SK-N-SH treated with all-trans-retinoic acid at 6 μM for 48 hours (cell line): ENCODE measurements around the gene FAM131C.

Experiments
- ATAC-seq: fragments of 200-7000 bp; cut with Tn5 transposase; 3 replicates; pipeline ENCODE4 v1.9.1; 2020; ENCODE audit warnings: mild to moderate bottlenecking, moderate library complexity
- ARNTL ChIP-seq: fragments of 450-650 bp; formaldehyde crosslinking; IDR thresholded peaks from 2 replicates; pipeline ENCODE4 v1.5.0; 2020; ENCODE audit warnings: low read depth, mild to moderate bottlenecking, moderate library complexity, borderline replicate concordance
- BACH2 ChIP-seq: fragments of 250-450 bp; sonication (Bioruptor Pico); IDR thresholded peaks from 2 replicates; pipeline ENCODE4 v1.9.0; 2021; ENCODE audit warnings: mild to moderate bottlenecking, borderline replicate concordance
- CSDC2 ChIP-seq: fragments of 250-450 bp; sonication (Bioruptor Pico); IDR thresholded peaks from 2 replicates; pipeline ENCODE4 v1.5.0; 2020; ENCODE audit warnings: mild to moderate bottlenecking, moderate library complexity
- GLIS3 ChIP-seq: fragments of 250-450 bp; sonication (Bioruptor Pico); IDR thresholded peaks from 2 replicates; pipeline ENCODE4 v1.5.0; 2020; ENCODE audit warnings: mild to moderate bottlenecking, moderate library complexity
- ISL1 ChIP-seq: fragments of 250-450 bp; sonication (Bioruptor Pico); IDR thresholded peaks from 2 replicates; pipeline ENCODE4 v2.1.2; 2022; ENCODE audit warnings: mild to moderate bottlenecking, moderate library complexity
- OSR1 ChIP-seq: fragments of 250-450 bp; sonication (Bioruptor Pico); IDR thresholded peaks from 2 replicates; pipeline ENCODE4 v1.8.0; 2022; ENCODE audit warnings: moderate library complexity, mild to moderate bottlenecking, inconsistent platforms
- PATZ1 ChIP-seq: fragments of 250-450 bp; sonication (Bioruptor Pico); IDR thresholded peaks from 2 replicates; pipeline ENCODE4 v1.8.0; 2020; ENCODE audit warnings: mild to moderate bottlenecking, moderate library complexity, borderline replicate concordance
- POU6F1 ChIP-seq: fragments of 250-450 bp; sonication (Bioruptor Pico); IDR thresholded peaks from 2 replicates; pipeline ENCODE4 v1.8.0; 2021; ENCODE audit warnings: low read depth, mild to moderate bottlenecking, moderate library complexity, borderline replicate concordance
- PPARA ChIP-seq: fragments of 250-450 bp; sonication (Bioruptor Pico); IDR thresholded peaks from 2 replicates; pipeline ENCODE4 v1.5.0; 2020; ENCODE audit warnings: mild to moderate bottlenecking, borderline replicate concordance
- RARB ChIP-seq: fragments of 250-450 bp; sonication (Bioruptor Pico); IDR thresholded peaks from 2 replicates; pipeline ENCODE4 v1.8.0; 2021; ENCODE audit warnings: mild to moderate bottlenecking, moderate library complexity
- SNAI2 ChIP-seq: fragments of 250-450 bp; sonication (Bioruptor Pico); IDR thresholded peaks from 2 replicates; pipeline ENCODE4 v1.5.0; 2020; ENCODE audit warnings: mild to moderate bottlenecking, moderate library complexity
- TCF4 ChIP-seq: fragments of 250-450 bp; sonication (Bioruptor Pico); IDR thresholded peaks from 2 replicates; pipeline ENCODE4 v1.8.0; 2021; ENCODE audit warnings: mild to moderate bottlenecking, moderate library complexity, borderline replicate concordance
- TOX ChIP-seq: fragments of 250-450 bp; sonication (Bioruptor Pico); IDR thresholded peaks from 2 replicates; pipeline ENCODE4 v1.8.0; 2021; ENCODE audit warnings: mild to moderate bottlenecking, moderate library complexity, borderline replicate concordance
- ZC3H10 ChIP-seq: fragments of 250-450 bp; sonication (Bioruptor Pico); IDR thresholded peaks from 2 replicates; pipeline ENCODE4 v1.5.1; 2021; ENCODE audit warnings: mild to moderate bottlenecking, moderate library complexity
- ZFP3 ChIP-seq: fragments of 250-450 bp; sonication (Bioruptor Pico); IDR thresholded peaks from 2 replicates; pipeline ENCODE4 v1.5.0; 2020; ENCODE audit warnings: mild to moderate bottlenecking, moderate library complexity
- ZFP30 ChIP-seq: fragments of 450-650 bp; formaldehyde crosslinking; IDR thresholded peaks from 2 replicates; pipeline ENCODE4 v1.5.0; 2022; ENCODE audit warnings: mild to moderate bottlenecking, moderate library complexity
- ZNF565 ChIP-seq: fragments of 450-650 bp; formaldehyde crosslinking; conservative IDR thresholded peaks from 2 replicates; pipeline ENCODE4 v1.5.0; 2020; ENCODE audit warnings: low read depth, mild to moderate bottlenecking, moderate library complexity
- ZNF70 ChIP-seq: fragments of 450-650 bp; formaldehyde crosslinking; IDR thresholded peaks from 2 replicates; pipeline ENCODE4 v1.5.0; 2020; ENCODE audit warnings: mild to moderate bottlenecking, moderate library complexity
- TF ChIP-seq, protein P1 (sequence below): fragments of 250-450 bp; sonication (Bioruptor Pico); IDR thresholded peaks from 2 replicates; pipeline ENCODE4 v1.5.1; 2021; ENCODE audit warnings: mild to moderate bottlenecking, moderate library complexity
- TF ChIP-seq, protein P2 (sequence below): fragments of 250-450 bp; sonication (Bioruptor Pico); IDR thresholded peaks from 2 replicates; pipeline ENCODE4 v1.5.1; 2020; ENCODE audit warnings: low read depth, mild to moderate bottlenecking, moderate library complexity

The FAM131C gene

GRCh38 chr1:16116002-16116401 lies 42.6 kb upstream of the FAM131C start:
- ATAC-seq, result no peak
- TF ChIP-seq TOX (CRISPR knock-in tag) (no peak), ZNF70 (CRISPR knock-in tag) (no peak), GLIS3 (CRISPR knock-in tag) (no peak), ISL1 (CRISPR knock-in tag) (no peak), ZFP30 (CRISPR knock-in tag) (no peak), PPARA (no peak), PATZ1 (CRISPR knock-in tag) (no peak), BACH2 (CRISPR knock-in tag) (no peak), ZC3H10 (CRISPR knock-in tag) (no peak)
- TF ChIP-seq, protein P1, sequence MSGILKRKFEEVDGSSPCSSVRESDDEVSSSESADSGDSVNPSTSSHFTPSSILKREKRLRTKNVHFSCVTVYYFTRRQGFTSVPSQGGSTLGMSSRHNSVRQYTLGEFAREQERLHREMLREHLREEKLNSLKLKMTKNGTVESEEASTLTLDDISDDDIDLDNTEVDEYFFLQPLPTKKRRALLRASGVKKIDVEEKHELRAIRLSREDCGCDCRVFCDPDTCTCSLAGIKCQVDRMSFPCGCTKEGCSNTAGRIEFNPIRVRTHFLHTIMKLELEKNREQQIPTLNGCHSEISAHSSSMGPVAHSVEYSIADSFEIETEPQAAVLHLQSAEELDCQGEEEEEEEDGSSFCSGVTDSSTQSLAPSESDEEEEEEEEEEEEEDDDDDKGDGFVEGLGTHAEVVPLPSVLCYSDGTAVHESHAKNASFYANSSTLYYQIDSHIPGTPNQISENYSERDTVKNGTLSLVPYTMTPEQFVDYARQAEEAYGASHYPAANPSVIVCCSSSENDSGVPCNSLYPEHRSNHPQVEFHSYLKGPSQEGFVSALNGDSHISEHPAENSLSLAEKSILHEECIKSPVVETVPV (CRISPR knock-in tag), result no peak

DNA sequence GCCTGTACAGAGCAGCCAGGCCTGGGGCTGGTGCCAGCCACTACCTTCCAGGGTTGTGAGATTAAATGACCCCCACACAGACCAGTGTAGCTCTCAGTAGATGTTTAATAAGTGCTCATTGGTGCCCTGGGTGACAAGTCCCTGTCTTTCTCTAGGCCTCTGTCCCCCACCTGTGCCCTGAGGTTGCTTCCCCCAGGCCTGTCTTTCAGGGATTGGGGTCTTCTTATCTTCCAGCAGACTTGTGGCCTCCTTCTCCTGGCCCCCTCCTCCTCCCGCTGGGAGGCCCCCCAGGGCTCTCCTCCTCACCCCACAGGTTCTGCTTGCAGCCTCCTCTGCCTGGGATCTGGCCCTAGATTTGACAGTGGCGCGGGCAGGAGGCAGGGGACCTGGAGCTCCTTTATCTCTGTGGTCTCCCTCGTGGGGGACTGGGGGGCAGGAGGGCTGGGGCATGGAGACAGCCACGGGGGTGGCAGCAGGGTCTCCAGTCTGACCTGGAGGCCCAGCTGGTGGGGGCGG lies 42.1 kb upstream of the FAM131C start:
- TF ChIP-seq CSDC2 (CRISPR knock-in tag) (no peak), OSR1 (no peak), ISL1 (CRISPR knock-in tag) (no peak), ZC3H10 (CRISPR knock-in tag) (no peak), SNAI2 (CRISPR knock-in tag) (no peak), POU6F1 (CRISPR knock-in tag) (no peak), PPARA (no peak), ZFP3 (CRISPR knock-in tag) (no peak)
- TF ChIP-seq, protein P1 (CRISPR knock-in tag), result no peak
- no peak for ATAC-seq

DNA sequence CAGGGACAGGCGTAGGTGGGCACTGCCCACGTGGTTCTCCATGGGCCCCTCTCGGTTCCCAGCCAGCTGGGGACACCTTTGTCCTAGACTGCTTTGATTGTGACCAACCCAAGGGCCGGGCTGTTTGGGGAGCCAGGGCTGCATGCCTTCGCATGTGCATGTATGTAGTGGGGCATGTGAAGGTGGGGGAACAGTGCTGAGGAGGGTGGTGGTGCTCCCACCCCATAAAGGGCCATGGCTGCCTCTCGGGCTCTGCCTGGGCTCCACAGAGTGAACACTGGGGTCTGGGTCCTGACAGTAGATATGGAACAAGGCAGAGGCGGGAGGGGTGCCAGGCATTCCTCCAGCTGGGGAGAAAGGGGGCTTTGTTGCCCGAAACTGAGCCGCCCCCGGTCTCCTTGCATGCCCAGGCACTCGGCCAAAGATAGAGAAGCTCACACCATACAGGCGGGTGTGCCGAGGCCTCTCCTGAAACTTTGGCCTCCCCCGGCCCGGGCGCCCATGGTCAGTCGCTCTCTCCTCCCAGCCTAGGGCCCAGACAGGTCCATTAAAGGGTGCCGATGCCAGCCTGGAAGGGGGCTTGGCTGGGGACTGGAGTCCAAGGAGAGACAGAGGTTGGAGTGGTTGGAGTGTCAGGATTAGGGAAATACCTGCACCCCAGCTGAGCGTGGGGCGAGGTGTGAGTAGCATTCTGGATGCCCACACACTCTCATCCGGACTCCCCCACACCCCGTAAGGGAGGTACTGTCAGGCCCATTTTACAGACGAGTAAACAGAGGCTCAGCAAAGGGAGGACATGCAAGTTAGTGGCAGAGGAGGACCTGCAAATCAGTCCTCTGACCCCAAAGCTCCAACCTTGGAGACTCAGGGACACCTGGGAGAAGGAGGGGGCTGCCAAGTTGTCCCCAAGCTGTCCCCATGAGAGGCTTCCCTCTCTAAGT lies 41.3 kb upstream of the FAM131C start:
- TF ChIP-seq TOX (CRISPR knock-in tag) (no peak), POU6F1 (CRISPR knock-in tag) (no peak), RARB (CRISPR knock-in tag) (no peak), TCF4 (CRISPR knock-in tag) (no peak), ARNTL (no peak), ZC3H10 (CRISPR knock-in tag) (no peak), ZNF565 (CRISPR knock-in tag) (no peak), SNAI2 (CRISPR knock-in tag) (no peak), ZFP30 (CRISPR knock-in tag) (no peak), PATZ1 (CRISPR knock-in tag) (no peak), OSR1 (no peak), ISL1 (CRISPR knock-in tag) (no peak), BACH2 (CRISPR knock-in tag) (no peak), ZFP3 (CRISPR knock-in tag) (no peak), CSDC2 (CRISPR knock-in tag) (no peak)
- TF ChIP-seq, protein P2, sequence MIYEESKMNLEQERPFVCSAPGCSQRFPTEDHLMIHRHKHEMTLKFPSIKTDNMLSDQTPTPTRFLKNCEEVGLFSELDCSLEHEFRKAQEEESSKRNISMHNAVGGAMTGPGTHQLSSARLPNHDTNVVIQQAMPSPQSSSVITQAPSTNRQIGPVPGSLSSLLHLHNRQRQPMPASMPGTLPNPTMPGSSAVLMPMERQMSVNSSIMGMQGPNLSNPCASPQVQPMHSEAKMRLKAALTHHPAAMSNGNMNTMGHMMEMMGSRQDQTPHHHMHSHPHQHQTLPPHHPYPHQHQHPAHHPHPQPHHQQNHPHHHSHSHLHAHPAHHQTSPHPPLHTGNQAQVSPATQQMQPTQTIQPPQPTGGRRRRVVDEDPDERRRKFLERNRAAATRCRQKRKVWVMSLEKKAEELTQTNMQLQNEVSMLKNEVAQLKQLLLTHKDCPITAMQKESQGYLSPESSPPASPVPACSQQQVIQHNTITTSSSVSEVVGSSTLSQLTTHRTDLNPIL, result no peak
- no peak for ATAC-seq
